ENCODE data around the gene CACNA1C.

GRCh38 chr12:2526371-2526770 is 473.6 kb downstream of the CACNA1C start:
- TF ChIP-seq POLR2A (IDR thresholded peaks at IDR 0.05) (no peak), CTCF (IDR thresholded peaks at IDR 0.05) (no peak), POLR2AphosphoS5 (IDR thresholded peaks at IDR 0.05) (no peak)

Data from suprapubic skin (tissue), 4 donors.